Islet of Langerhans (tissue), 1 donor: Measurements from ENCODE around the gene PLPP7.
"Not testable (repeated sequence)": the region's sequence is repeated elsewhere in the genome, so short reads cannot be mapped to it uniquely, and the experiment has no call there.

Source experiments
- FAIRE-seq: peaks from one replicate; lab custom pipeline; 2011; peaks lifted over from hg19 to GRCh38; lab: Jason Lieb, UNC

Gene PLPP7

DNA sequence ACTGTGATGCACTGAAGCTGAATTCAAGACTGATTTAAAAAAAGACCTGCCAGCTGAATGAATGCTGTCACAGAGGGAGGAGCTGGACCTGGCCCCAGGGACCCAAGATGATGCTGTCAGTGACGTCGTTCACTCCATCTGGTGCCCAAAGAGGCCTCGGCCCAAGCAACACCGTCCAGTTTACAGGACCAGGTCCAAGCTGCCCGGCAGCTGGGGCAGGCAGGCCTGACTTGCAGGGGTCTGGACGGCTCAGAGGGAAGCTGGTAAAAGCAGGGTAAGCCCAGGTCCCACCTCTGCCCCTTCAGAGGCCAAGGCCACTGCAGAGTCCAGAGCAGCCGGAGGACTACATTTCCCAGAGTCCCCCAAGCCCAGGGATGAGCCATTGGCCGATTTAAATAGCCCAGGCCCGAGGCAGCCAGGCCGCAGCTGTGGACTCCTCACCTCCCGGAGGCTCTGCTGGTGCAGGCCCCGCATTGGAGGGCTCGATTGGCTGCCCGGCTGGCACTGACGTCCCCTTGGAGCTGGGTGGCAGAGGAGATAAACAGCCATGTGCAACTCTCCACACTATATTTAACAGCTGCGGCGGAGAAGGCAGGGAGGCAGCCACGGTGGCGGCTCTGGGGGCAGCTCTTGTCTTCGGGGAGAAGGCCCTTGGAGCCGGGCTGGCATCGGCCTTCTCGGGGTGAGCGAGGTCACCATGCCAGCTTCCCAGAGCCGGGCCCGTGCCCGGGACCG is at the start of gene PLPP7:
PLPP7 (plus strand) TSS at position 423 of the 735 bp plus-strand sequence; CDS start at position 698, 275 bp downstream.
- no peak for FAIRE-seq

DNA sequence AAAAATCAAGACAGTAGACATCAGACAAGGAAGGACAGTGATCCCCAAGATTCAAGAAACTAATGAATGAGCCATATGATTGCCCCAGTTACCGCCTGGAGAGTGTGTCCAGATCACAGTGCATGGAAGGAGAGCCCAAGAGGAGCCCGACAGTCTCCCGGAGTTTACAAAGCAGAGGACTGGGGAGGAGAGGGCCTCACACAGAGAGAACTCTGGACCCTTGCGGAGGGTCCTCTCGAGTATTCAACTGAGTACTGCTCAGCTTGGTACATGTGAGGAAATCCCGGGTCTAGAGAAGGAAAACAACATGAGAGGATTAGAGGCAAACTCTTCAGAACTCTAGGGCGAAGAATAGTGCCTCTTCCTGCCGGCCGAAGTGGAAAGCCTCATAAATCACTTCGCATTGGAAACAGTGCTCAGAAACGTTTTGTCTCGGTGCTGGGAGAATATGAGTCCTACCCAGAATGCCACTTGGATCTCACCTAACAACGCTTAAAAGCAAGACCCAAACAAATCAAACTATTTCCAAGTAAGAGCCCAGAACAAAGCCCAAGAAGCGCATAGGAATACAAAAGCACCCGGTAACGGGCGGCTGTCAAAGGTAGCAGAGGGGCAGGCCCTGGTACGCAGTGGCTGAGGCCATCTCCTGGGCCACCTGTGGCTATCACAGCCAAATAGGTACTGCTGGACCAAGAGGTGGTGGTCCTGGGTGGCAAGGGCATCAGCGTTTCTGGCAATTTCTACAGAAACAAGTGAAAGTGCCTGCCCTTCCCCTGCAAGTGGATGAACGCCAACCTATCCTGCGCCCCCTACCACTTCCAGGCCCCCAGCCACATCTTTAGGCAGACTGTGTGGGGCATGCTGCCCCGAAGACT is 49.2 kb upstream of the PLPP7 start:
- no peak for FAIRE-seq

DNA sequence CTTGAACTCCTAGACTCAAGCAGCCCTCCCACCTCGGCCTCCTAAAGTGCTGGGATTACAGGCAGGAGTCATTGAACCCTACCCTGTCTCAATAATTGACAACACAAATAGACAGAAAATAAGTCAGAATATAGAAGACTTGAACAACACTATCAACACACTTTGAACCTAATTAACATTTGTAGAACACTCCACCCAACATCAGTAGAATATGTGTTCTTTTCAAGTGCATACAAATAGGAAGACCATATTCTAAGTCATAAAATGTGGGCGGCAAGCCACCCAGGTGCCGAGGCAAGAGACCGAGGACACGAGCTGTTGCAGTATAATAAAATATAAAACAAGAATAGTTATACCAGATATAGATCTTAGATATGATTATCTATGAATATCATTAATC is 45.2 kb upstream of the PLPP7 start:
- FAIRE-seq, result not testable (repeated sequence)

DNA sequence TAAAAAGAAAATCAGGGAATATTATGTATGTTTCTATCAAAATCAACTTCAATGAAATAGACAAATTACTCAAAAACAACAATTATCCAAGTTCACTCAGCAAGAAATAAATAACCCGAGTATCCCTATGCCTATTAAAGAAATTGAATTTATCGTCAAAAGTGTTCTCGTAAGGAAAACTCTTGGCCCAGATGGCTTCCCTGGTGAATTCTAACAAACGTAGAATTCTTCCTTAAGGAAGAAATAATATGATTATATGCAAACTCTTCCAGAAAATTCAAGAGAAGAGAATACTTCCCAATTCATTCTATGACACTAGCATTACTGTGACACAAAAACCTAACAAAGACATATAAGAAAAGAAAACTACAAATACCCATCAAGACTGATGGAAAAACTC is 42.9 kb upstream of the PLPP7 start:
- no peak for FAIRE-seq

DNA sequence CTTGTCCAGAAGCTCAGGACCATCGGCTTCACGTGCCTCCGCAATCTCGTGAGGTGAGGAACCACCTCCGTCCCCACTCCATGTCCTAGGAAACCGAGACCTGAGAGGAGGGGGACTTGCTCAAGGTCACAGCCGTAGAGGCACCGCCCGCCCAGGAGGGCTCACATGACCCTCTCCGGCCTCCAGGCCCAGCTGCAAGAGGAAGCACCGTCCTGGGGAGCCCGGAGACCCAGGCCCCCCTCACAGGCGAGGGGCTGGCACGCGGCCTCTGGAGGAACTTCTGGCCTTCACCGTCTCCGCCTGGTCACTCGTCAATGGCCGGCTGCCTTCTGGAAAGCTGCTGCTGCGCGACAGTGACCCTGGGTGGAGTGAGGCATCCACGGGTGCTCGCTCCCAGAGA is 37.4 kb upstream of the PLPP7 start:
- FAIRE-seq, result no peak

DNA sequence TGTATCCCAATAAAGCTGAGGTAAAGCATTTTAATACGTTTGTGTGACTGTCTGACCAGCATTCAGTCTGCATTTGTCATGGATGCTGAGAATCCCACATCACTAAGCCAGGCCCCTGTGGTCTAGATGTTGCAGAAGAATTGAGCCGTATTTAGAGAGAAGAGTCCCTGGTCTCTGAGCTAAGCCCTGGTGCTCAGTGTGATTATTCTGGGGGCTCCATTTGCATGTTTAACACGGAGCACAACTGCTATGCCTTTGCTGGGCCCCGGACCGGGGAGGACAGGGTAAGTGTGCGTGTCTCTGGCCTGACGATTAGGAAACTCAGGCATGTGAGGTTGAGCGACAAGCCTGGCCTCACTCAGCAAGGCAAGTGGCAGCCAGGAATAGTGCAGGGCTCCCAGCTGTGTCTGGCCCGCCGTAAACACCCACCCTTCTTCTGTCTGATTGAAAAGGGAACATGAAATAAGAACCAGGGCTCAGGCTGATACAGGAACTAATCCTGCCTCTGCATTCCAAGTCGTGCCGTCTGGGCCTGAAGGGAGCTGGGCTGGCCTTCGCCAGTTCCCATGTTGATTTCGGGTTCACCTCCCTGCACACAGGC is 35.5 kb upstream of the PLPP7 start:
- FAIRE-seq, result no peak

DNA sequence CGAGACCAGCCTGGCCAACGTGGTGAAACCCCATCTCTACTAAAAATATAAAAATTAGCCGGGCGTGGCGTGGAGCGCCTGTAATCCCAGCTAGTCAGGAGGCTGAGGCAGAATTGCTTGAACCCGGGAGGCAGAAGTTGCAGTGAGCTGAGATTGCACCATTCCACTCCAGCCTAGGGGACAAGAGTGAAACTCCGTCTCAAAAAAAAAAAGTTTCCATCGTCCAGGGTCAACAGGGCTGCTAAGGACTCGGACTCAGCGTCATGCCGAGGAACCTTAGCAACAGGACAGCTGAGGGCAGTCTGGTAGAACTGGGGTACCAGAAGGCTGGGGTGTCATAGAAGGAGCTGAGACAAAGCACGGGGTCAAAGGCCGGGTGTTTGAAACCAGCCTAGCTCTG is 34.9 kb upstream of the PLPP7 start:
- no peak for FAIRE-seq

DNA sequence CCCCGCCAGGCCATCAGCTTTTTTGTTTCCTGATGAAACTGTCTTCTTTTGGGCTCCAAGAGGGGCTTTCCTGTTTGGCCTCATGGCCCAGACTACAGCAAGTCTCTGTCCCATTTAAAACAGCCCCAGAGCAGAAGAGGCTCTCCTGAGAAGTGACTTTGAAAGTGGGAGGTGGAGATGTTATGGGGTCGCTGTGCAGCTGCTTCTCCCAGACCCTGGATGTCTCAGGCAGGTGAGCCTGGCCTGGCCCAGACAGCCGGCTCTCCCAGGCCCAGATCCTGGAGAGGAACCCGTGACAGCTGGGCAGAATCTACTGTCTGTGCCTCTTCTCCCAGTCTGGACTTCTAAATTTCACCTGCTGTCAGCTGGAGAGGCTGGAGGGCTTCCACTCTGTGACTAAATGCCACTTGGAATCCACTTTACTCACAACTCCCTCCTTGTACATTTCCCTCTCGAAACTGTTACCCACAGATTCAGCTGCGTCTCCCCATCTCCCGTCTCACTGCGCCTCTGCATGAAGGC is 33.8 kb upstream of the PLPP7 start:
- FAIRE-seq, result no peak

DNA sequence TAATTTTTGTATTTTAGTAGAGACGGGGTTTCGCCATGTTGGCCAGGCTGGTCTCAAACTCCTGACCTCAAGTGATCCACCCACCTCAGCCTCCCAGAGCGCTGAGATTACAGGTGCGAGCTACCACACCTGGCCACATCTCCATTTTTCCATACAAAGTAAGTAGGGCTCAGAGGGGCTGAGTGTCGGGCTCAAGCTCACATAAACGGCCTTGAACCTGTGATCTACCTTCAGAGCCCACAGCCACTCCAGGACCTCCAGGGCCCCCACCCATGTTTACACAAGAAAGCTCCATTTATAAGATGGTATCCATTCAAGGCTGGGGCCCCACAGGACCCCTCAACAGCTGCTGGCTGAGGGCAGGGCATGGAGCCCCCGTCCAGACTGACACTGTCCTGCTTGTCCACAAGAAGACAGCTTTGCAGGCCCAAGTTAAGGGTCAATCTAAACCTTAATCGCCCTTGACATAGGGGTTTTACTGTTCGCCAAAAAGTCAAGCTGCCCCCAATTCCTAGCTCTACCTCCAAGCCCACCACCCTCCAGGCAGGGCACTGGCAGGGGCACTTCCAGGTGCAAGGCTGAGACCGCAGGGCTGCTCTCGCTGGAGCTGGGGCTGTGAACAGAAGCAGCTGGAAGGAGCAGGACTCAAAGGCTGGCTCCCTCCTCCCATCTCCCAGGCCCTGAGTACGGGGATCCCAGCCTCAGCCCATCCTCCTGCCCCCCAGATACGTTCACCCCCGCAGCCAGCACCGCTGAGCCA is 32.1 kb upstream of the PLPP7 start:
- FAIRE-seq, result no peak

DNA sequence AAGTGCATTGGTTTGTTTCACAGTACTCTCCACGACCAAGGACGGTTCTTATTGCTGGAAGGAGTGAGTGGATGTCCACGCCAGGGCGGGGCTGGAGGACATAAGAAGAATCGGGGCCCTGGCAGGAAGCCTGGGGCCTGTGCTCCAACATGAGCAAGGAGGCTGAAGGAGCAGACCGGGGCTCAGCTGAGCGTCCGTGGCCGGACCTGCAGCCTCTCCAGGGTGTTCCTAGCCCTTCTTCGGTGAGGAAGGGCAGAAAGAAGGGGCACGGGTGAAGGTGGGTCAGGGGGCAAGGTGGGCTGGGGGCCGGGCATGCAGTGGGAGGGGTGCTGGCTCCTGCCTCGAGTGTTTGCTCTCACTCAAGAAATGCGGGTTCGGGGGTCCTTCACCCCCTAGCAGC is 31.3 kb upstream of the PLPP7 start:
- FAIRE-seq, result no peak

DNA sequence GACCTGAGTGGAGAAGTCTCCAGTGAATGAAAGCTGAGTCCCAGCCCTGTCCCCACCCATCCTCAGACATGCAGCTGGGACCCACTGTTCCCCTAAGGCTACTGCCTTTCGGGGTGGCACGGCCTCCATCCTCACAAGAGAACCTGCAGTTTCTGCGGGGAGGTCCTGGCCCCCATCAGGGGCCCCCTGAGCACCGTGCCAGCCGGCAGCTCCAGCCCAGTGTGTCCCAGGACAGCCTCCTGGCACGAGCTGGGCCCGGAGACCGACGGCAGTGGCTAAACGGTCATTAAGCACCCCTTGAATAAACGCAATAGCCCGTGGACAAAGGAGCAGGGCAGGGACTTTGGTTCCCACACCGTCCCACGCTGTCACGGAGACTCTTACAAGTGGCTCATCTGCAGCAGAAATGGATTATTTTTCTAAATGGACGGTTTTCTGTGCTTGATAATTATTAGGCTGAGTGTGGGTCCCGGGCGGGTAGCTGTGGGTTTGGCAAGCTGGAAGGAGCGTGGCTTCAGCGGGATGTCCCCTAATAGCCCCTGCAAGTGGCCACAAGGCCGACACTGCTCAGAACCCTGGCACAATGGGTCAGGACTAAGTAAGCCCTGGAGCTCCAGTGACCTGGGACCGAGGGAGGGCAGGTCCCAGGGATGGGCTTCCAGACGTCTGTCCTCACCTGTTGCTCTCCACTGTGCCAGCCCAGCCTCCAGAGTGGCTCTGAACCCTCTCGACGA is 30.7 kb upstream of the PLPP7 start:
- FAIRE-seq, result no peak

DNA sequence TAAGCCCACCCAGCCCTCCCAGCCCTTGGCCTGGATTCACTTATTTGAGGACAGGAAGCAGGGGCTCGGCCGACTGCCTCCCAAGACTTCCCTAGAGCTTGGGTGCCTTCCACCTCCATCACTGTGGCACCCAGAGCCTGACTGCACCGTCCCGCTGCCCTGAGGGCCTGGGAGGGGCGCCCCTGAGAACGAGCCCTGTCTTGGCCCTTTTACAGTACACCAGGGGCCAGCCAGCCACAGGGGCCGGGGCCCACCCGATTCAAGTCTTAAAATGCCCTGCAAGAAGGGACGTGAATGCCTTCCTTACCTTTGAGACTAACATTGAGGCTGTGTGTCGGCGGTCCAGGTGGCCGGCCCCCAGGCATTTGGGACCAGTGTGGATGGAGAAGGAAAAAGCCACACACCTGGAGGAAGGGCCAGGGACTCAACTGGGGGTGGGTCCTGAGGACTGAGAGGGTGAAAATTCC is 30.1 kb upstream of the PLPP7 start:
- FAIRE-seq, result no peak

DNA sequence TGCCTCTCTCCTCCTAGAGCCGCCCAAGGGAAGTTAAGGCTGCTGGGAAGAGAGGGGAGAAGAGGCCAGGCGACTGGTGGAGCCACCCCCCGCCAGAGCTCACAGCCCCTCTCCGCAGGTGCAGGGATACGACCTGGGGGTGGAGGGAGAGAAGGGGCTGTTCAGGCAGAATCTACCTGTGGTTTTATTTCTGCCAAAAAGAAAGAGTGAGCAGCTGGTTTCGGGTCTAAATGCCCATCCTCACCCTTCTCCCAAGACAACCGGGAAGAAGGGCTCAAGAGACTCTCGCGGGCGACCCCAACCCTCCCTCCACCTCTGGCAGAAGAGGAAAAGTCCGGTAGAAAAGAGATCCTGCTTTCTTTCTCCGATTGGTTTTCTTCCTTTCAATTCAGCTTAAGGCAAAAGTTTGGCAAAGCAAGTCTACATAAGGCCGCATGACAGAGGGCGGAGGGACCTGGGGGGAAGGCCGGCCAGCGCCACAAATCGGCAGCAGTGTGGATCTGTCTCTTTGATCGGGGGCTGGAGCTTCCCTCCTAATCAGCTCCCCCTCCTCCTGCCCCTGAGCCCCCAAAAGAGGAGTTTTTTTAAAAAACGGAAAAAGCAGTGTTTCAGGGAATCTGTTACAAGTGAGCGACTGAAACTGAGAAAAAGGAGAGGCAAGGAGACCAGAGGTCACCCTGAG is 29.5 kb upstream of the PLPP7 start:
- no peak for FAIRE-seq

DNA sequence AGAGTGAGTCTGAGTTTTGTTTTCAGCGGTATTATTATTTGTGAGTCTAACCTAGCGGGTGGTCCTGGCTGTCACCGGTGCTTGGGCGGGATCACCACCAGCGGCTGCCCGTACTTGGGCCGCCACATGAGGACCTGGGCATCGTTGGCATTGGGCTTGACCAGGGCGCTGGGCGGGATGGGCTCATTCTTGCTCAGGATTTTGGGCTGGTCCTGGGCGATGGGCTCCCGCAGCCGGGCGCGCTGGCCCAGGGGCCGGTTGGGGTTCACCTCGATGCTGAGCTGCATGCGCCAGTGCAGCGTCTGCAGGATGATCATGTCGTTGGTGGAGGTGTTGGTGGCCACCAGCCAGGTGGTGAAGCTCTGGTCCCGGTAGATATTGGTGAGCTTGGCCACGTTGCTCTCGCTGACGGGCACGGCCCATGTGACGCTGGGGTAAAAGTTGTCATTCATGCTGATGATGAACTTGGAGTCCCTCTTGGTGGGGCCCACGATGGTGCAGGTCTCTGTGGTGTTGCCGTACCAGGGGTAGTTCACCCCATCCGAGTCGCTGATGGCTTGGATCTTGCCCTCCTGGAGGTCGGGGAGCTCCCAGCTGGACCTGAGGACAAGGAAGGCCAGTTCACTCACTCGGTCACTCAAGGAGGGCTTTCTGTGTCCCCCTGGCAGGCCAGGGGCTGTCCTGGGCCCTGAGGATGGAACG is 28.6 kb upstream of the PLPP7 start:
- no peak for FAIRE-seq

DNA sequence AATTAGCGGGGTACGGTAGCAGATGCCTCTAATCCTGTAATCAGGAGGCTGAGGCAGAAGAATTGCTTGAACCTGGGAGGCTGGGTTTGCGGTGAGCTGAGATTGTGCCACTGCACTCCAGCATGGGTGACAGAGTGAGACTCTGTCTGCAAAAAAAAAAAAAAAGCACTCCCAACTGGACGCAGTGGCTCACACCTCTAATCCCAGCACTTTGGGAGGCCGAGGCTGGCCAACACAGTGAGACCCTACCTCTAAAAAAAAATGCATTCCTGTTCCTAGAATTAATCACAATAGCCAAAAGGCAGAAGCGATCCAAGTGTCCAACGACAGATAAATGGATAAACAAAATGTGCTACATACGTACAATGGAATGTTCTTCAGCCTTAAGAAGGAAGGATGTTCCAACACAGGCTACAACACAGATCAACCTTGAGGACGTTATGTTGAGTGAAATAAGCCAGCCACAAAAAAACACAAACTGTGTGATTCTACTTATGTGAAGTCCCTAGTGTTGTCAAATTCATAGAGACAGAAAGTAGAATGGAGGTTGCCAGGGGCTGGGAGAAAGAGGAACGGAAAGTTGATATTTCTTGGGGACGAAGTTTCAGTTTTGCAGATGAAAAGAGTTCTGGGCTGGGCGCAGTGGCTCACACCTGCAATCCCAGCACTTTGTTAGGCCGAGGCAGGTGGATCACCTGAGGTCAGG is 27.0 kb upstream of the PLPP7 start:
- FAIRE-seq, result no peak

DNA sequence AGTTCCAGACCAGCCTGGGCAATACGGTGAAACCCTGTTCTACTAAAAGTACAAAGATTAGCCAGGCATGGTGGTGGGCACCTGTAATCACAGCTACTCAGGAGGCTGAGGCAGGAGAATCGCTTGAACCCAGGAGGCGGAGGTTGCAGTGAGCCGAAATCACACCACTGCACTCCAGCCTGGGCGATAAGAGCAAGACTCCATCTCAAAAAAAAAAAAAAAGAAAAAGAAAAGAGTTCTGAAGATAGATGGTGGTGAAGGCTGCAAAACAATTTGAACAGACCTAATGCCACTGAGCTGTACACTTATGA is 26.5 kb upstream of the PLPP7 start:
- FAIRE-seq, result not testable (repeated sequence)

DNA sequence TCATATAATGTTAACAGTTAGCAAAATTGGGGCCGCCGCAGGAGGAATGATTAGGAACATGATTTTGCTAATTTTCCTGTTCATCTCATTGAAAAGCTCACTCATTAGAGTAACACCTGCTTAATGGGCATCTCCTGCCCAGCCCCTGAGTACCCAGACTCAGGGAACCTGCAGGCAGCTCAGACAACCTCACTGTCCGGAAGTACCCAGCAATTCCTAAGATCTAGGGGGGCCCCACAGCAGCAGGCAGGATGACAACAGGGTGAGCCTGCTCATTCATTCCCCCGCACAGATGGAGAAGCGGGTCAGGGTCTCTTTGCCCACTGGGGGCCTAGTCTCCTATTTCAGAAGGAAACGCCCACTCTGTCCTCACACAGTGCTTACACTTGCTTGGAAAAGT is 25.8 kb upstream of the PLPP7 start:
- no peak for FAIRE-seq

DNA sequence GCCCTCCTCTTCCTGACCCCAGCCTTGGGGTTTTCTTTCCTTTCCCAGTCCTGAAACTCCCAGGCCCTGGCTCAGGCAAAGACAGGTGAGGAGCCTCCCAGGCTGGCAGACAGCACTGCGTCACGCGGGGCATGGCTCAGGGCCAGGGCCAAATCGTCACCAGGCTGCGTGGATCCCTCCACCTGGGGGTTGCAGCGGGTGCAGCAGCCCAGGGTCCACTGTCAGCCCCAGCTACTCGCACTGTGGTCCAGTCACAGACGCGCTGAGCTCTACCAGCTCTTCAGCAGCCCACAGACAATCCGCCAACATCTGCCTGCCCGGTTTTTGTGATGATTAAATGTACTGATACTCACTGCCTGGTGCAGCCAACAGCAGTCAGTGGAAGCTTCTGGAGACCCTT is 25.3 kb upstream of the PLPP7 start:
- no peak for FAIRE-seq
